Measurements from ENCODE around the gene KCND3. TPM values are rescaled to one million over a fixed set of nuclear protein-coding genes. Genes with fewer than 3 reads are reported as not detected.

The KCND3 gene
- total RNA-seq, 1 experiment from 2014 or later, result 0.15 TPM

GRCh38 chr1:111791776-111792175 is 197.7 kb downstream of the KCND3 start:
- Histone ChIP-seq H3K27ac (ENCODE audit: insufficient read length, low read depth, low read length) (no peak overlapping the region), H2BK12ac (ENCODE audit: insufficient read length, low read depth, low read length) (no peak overlapping the region), H3K4ac (ENCODE audit: low read depth, low read length) (no peak overlapping the region), H2AK5ac (ENCODE audit: insufficient read length, low read length) (no peak overlapping the region), H2BK20ac (ENCODE audit: low read depth, low read length, poor library complexity, severe bottlenecking) (no peak overlapping the region), H3K23me2 (ENCODE audit: insufficient read length, low read depth, low read length, poor library complexity, severe bottlenecking) (no peaks in the 10 kb centered on the region), H3K4me2 (ENCODE audit: insufficient read depth, insufficient read length, low read length) (no peak overlapping the region), H3K56ac (ENCODE audit: insufficient read length, low read depth, low read length) (no peak overlapping the region), H3K23ac (ENCODE audit: insufficient read length, low read depth, low read length) (no peak overlapping the region), H3K79me2 (ENCODE audit: insufficient read depth, low read length) (no peaks in the 10 kb centered on the region; the same call in 1 of the 2 replicates), H3K14ac (ENCODE audit: insufficient read depth, low read length) (no peak overlapping the region), H4K20me1 (ENCODE audit: control insufficient read depth, insufficient read depth, insufficient read length) (no peaks in the 10 kb centered on the region), H2BK5ac (ENCODE audit: insufficient read length, low read length) (no peak overlapping the region), H3K79me1 (ENCODE audit: insufficient read depth, low read depth, low read length, poor library complexity, severe bottlenecking) (no peaks in the 10 kb centered on the region), H2BK120ac (ENCODE audit: low read depth, low read length, poor library complexity, severe bottlenecking) (no peak overlapping the region), H4K91ac (ENCODE audit: insufficient read length, low read depth, low read length) (no peak overlapping the region), H2AFZ (ENCODE audit: low read length) (no peak overlapping the region), H3K9me3 (ENCODE audit: control insufficient read depth, low read depth, low read length) (peaks cover 3% of the 10 kb centered on the region), H3K27me3 (ENCODE audit: insufficient read depth, low read length) (no peaks in the 10 kb centered on the region), H3K18ac (ENCODE audit: insufficient read length, low read depth, low read length) (no peak overlapping the region), H4K5ac (ENCODE audit: insufficient read length, low read depth, low read length) (no peak overlapping the region), H3T11ph (ENCODE audit: low read length) (no peak overlapping the region), H3K4me1 (ENCODE audit: insufficient read depth, low read length) (peaks cover 2% of the 10 kb centered on the region; the same call in 1 of the 2 replicates), H2BK15ac (ENCODE audit: low read depth, low read length) (no peak overlapping the region; the same call in 1 of the 2 replicates), H3K9ac (ENCODE audit: extremely low read depth, insufficient read length, low read length) (no peak overlapping the region), H4K8ac (replicated peaks; ENCODE audit: insufficient read length, low read depth, low read length) (no peak overlapping the region)
- no peak for DNase-seq
- H3K27ac Mint-ChIP-seq, result no peak overlapping the region
- TF ChIP-seq, protein P1, sequence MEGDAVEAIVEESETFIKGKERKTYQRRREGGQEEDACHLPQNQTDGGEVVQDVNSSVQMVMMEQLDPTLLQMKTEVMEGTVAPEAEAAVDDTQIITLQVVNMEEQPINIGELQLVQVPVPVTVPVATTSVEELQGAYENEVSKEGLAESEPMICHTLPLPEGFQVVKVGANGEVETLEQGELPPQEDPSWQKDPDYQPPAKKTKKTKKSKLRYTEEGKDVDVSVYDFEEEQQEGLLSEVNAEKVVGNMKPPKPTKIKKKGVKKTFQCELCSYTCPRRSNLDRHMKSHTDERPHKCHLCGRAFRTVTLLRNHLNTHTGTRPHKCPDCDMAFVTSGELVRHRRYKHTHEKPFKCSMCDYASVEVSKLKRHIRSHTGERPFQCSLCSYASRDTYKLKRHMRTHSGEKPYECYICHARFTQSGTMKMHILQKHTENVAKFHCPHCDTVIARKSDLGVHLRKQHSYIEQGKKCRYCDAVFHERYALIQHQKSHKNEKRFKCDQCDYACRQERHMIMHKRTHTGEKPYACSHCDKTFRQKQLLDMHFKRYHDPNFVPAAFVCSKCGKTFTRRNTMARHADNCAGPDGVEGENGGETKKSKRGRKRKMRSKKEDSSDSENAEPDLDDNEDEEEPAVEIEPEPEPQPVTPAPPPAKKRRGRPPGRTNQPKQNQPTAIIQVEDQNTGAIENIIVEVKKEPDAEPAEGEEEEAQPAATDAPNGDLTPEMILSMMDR (conservative IDR thresholded peaks at IDR 0.05), result no peak
- no peaks in the 10 kb centered on the region for H3K9me3 Mint-ChIP-seq
- H3K27me3 Mint-ChIP-seq (ENCODE audit: low read depth), result no peaks in the 10 kb centered on the region
- no CpG with 5 or more reads among the region's 6 CpGs for WGBS (ENCODE audit: extremely low coverage, insufficient read length, low lambda C conversion rate)
- no peak overlapping the region for H3K4me3 Mint-ChIP-seq
- H3K36me3 Mint-ChIP-seq (ENCODE audit: insufficient read depth in 1 of 3, low read depth in 3 of 3), result no peaks in the 10 kb centered on the region
- peaks cover 12% of the 10 kb centered on the region in 2 experiments for H3K4me1 Mint-ChIP-seq

Data from H9 (cell line).